Right atrium auricular region (tissue), 2 donors: ENCODE measurements around the gene GSTT2B. TPM values are rescaled to one million over a fixed set of nuclear protein-coding genes. Genes with fewer than 3 reads are reported as not detected.
"Not testable (repeated sequence)": the region's sequence is repeated elsewhere in the genome, so short reads cannot be mapped to it uniquely, and the experiment has no call there.

Experiments used
- DNase-seq: peaks from one replicate; pipeline ENCODE4 v3.0.0-alpha.2; 2019; ENCODE audit warnings: low spot score
- H3K27ac ChIP-seq, 2 donors: fragments of 200-600 bp; sonication (generic); 1 replicate in 1 of 2; 2 replicates in 1 of 2; pipeline ENCODE4 v1.5.1; 2016 to 2019
- H3K27me3 ChIP-seq, 2 donors: fragments of 200-600 bp; sonication (generic); one replicate each; pipeline versions ENCODE4 v1.5.1 to v1.6.0; 2017 to 2019
- H3K36me3 ChIP-seq: fragments of 200-600 bp; sonication (generic); one replicate; pipeline ENCODE4 v1.5.1; 2016
- H3K4me1 ChIP-seq, 2 donors: fragments of 200-600 bp; sonication (generic); one replicate each; pipeline versions ENCODE4 v1.5.1 to v1.6.0; 2017 to 2019
- H3K4me3 ChIP-seq, 2 donors: fragments of 200-600 bp; sonication (generic); 1 replicate in 1 of 2; 2 replicates in 1 of 2; pipeline ENCODE4 v1.5.1; 2017 to 2019; ENCODE audit warnings: mild to moderate bottlenecking in 1 of 2, moderate library complexity in 1 of 2
- H3K9me3 ChIP-seq, 2 donors: fragments of 200-600 bp; sonication (generic); one replicate each; pipeline ENCODE4 v1.5.1; 2019
- total RNA-seq, 2 donors: library from RNA; depleted of rRNA; stranded (reverse); fragments of >200 nt; gene quantifications; one replicate each; pipeline ENCODE4 v1.1.0, GENCODE V29; 2016
- TF ChIP-seq, protein P1 (sequence below), 2 donors: fragments of 200-600 bp; sonication (generic); IDR thresholded peaks; one replicate each; pipeline ENCODE4 v1.5.1; 2019; ENCODE audit warnings: antibody characterized with exemption in 2 of 2

Gene GSTT2B
- total RNA-seq, 2 donors from 2014 or later, result 3.7 to 9.1 TPM

DNA sequence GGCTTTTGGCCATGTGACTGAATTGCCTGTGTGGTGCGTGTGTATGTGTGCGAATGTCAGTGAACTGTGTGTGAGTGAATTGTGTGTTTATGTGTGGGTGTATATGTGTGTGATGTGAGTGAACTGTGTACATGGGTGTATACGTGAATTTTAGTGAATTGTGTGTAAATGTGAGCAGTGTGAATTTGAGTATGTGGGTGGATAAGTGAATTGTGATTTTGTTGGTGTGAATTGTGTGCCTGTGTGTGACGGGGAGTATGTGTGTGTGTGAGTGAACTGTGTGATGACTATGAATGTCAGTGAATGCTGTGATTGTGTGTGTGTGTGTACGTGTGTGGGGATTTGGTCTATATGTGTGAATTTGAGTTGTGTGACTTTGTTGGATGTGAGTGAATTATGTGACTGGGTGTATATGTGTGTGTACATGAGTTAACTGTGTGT lies 9.2 kb upstream of the GSTT2B start:
- Histone ChIP-seq H3K4me3 (no peak overlapping the region), H3K4me1 (no peaks in the 10 kb centered on the region), H3K9me3 (no peaks in the 10 kb centered on the region), H3K27me3 (no peaks in the 10 kb centered on the region), H3K36me3 (peaks cover 28% of the 10 kb centered on the region), H3K27ac (no peak overlapping the region)
- DNase-seq, result no peak
- TF ChIP-seq, protein P1, sequence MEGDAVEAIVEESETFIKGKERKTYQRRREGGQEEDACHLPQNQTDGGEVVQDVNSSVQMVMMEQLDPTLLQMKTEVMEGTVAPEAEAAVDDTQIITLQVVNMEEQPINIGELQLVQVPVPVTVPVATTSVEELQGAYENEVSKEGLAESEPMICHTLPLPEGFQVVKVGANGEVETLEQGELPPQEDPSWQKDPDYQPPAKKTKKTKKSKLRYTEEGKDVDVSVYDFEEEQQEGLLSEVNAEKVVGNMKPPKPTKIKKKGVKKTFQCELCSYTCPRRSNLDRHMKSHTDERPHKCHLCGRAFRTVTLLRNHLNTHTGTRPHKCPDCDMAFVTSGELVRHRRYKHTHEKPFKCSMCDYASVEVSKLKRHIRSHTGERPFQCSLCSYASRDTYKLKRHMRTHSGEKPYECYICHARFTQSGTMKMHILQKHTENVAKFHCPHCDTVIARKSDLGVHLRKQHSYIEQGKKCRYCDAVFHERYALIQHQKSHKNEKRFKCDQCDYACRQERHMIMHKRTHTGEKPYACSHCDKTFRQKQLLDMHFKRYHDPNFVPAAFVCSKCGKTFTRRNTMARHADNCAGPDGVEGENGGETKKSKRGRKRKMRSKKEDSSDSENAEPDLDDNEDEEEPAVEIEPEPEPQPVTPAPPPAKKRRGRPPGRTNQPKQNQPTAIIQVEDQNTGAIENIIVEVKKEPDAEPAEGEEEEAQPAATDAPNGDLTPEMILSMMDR (IDR thresholded peaks at IDR 0.05), result no peak

DNA sequence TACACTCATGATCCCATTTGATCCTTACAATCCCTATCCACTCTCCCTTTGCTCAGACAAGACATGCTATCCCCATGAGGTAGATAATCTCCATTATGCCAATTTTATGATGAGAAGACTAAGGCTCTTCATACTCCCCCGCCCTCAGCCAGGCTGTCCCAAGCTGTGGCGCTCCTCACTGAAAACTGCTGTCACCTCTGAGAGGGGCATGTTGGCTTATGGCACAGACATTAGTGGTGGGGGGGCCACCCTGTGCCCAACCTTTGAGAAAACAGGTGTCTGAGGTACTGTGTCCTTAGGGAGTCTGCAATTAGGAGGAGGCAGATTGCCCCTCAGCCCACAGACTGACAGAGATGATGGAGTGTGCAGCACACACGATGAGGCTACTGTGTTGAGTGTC lies 8.1 kb upstream of the GSTT2B start:
- TF ChIP-seq, protein P1 (IDR thresholded peaks at IDR 0.05), result no peak
- no peak for DNase-seq
- Histone ChIP-seq H3K4me1 (no peaks in the 10 kb centered on the region), H3K27me3 (no peaks in the 10 kb centered on the region), H3K9me3 (no peaks in the 10 kb centered on the region), H3K36me3 (peaks cover 28% of the 10 kb centered on the region), H3K27ac (no peak overlapping the region), H3K4me3 (no peak overlapping the region)

DNA sequence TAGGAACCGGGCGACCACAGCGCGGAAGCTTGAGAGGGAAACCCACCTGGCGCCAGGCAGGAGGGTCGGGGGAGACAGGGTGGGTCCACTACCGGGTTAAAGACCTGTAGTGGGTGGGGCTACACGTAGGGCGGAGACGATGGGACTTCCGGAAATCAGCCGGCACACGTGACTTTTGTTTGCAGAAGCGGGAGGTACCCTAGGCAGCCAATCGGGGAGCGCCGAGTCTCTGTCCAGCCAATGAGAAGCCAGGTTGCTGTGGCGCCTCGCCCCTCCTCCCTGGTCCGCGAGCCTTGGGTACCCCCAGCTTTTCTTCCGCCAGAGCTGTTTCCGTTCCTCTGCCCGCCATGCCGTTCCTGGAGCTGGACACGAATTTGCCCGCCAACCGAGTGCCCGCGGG lies 5.6 kb upstream of the GSTT2B start, which contains the start of gene DDTL:
DDTL (plus strand) TSS at position 321 of the 400 bp plus-strand sequence; CDS start at position 348, 27 bp downstream.
- H3K27me3 ChIP-seq, H3K9me3 ChIP-seq, H3K4me1 ChIP-seq, H3K27ac ChIP-seq, H3K4me3 ChIP-seq, DNase-seq: not testable (repeated sequence)
- peaks cover 24% of the 10 kb centered on the region for H3K36me3 ChIP-seq

DNA sequence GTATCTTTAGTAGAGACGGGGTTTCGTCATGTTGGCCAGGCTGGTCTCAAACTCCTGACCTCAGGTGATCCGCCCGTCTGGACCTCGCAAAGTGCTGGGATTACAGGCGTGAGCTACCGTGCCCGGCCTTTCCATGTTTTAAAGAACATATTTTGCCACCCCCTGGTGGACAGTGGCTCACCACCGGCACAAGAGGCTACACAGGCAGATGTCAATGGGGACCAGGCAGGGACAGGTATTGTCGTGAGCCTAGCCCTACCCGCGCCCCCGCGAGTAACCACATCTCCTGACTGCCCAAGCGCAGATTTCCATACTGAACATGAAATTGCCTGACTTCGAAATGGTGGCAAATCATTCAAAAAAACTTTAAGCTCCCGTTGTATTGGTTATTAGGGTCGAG lies 5.1 kb upstream of the GSTT2B start:
- peaks cover 20% of the 10 kb centered on the region for H3K36me3 ChIP-seq
- not testable (repeated sequence) for H3K4me1 ChIP-seq, H3K27ac ChIP-seq, H3K27me3 ChIP-seq, DNase-seq, H3K4me3 ChIP-seq, H3K9me3 ChIP-seq

DNA sequence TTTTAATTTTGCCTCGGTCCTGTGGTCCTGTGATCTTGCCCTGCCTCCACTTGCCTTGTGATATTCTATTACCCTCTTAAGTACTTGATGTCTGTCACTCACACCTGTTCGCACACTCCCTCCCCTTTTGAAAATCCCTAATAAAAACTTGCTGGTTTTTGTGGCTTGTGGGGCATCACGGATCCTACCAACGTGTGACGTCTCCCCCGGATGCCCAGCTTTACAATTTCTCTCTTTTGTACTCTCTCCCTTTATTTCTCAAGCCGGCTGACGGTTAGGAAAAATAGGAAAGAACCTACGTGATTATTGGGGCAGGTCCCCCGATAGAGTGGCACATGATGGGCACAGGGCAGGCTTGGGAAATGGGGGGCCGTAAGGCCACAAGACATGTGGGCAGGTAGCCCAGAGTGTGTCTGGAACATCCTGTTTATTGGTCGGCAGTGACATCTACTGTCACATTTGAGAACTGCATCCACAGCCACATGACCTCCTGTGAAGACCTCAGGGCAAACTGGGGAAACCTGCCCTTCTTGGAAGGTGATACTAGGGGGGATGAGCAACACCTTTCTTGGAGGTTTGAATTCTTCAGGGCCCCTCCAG lies 4.6 kb downstream of the GSTT2B start:
- DNase-seq, result peak; percentile 88
- not testable (repeated sequence) for H3K27ac ChIP-seq, H3K4me3 ChIP-seq, H3K27me3 ChIP-seq, H3K36me3 ChIP-seq, H3K4me1 ChIP-seq, H3K9me3 ChIP-seq
- TF ChIP-seq, protein P1 (IDR thresholded peaks at IDR 0.05), result peak; percentile 82 to 83

DNA sequence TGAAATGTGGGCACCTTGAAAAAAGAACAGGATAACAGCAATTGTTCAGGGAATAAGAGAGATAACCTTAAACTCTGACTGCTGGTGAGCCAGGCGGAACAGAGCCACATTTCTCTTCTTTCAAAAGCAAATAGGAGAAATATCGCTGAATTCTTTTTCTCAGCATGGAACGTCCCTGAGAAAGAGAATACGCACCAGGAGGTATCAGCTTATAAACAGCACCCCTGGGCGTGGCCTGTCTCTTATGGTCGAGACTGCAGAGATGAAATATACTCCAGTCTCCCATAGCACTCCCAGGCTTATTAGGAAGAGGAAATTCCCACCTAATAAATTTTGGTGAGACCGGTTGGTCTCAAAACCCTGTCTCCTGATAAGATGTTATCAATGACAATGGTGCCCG lies 5.1 kb downstream of the GSTT2B start:
- not testable (repeated sequence) for H3K9me3 ChIP-seq, H3K4me1 ChIP-seq, H3K4me3 ChIP-seq, H3K27ac ChIP-seq, H3K27me3 ChIP-seq, H3K36me3 ChIP-seq, DNase-seq

DNA sequence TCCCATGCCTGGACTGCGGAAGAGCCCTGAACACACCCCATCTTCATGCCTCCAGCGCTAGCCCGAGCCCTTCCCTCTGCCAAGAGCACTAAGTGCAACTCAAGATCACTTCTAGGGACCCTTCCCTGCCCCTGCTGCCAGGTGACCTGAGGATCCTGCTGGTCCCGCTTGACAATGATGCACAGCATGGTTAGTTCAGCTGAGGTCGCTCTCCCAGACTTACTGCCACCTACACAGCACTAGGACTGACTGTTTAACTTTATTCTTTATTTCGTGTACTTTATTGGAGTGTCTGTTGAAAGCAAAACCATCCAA lies 6.0 kb downstream of the GSTT2B start:
- H3K27ac ChIP-seq, H3K27me3 ChIP-seq, H3K4me1 ChIP-seq, H3K9me3 ChIP-seq, DNase-seq, H3K36me3 ChIP-seq, H3K4me3 ChIP-seq: not testable (repeated sequence)

DNA sequence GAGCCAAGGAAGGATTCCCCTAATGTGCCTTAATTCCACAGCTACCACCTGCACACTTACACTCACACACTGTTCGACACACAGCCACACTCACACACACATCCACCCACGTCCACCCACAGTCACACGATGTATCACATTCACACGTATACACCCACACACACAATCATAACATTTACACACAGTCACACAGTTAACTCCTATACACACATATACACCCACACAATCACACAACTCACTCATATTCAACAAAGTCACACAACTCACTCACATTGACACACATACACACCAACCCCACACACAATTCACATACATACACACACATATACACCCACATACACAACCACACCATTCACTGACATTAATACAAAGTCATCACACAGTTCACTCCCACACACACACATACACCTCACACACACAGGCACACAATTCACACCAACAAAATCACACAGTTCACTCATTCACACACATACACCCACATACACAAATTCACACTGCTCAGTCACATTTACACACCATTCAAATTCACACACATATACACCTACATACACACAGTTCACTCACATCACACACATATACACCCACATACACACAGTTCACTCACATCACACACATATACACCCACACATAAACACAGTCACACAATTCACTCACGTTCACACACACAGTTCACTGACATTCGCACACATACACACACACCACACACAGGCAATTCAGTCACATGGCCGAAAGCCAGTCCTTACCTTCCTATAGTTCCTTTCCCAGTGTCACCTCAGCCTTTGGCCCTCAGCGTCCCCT lies 6.6 kb downstream of the GSTT2B start:
- H3K36me3 ChIP-seq, H3K27me3 ChIP-seq, DNase-seq, H3K9me3 ChIP-seq, H3K27ac ChIP-seq, H3K4me3 ChIP-seq, H3K4me1 ChIP-seq: not testable (repeated sequence)

DNA sequence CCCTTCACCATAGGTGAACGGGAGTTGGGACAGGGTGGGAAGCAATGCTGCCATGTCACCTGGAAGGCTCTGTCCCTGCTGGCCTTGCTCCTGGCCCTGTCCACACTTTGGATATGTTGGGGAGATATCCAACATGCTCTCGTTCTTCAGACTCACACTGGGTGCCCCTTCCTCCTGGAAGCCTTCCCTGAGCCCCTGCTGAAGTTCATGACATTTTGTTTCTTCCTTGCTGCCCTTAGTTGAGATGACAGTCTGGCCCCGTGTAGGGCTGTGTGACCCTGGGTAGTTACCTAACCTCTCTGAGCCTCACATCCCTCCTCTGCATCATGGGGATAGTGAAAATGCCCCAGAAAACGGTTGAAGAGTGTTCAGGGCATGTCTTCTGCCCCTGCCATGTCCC lies 7.5 kb downstream of the GSTT2B start:
- H3K9me3 ChIP-seq, H3K4me3 ChIP-seq, DNase-seq, H3K27me3 ChIP-seq, H3K27ac ChIP-seq, H3K36me3 ChIP-seq, H3K4me1 ChIP-seq: not testable (repeated sequence)

DNA sequence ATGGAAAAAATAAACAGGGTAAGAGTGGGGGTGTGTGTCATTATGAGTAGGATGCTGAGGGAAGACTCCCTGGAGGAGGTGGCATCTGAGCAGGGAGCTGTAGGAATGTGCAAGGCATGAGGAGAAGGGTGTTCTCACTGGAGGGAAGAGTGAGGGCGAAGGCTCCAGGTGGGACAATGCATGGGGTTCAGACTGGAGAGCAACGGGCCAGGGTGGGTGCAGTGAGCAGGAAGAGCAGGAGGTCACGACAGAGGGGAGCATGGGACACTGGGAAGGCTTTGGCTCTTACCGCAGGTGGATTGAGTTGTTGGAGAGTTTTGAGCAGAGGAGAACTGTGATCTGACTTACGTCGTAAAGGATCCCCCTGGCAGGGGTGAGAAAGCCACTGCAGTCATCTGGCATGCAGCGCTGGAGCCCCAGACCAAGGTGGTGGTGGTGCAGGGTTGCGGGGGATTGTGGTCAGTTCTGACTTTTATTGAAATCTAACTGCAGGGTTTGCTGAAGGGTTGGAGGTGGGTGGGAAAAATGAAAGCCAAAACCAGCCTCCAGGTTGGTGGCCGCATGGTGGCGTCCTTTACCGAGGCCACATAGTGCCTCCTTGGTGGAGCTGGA lies 8.1 kb downstream of the GSTT2B start:
- H3K4me1 ChIP-seq, H3K9me3 ChIP-seq, DNase-seq, H3K36me3 ChIP-seq, H3K27ac ChIP-seq, H3K27me3 ChIP-seq, H3K4me3 ChIP-seq: not testable (repeated sequence)

DNA sequence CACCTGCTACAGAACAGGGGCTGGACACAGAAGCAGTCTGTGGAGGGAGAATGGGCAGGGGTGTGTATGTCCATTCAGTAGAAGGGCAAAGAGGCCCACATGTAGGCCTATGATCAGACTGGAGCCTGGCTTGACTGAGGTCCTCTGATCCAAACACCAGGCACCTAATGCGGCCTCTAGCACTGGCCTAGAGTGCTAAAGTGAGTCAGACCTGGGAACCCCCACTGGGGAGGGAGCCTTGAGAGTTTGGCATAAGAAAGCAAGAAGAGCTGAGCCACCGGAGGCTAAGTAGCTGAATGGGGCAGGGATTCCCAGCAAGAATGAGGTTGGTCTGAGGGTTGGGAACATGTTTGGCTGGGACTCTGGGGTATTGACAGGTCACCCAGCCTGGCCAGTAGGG lies 9.6 kb downstream of the GSTT2B start:
- H3K4me1 ChIP-seq, H3K4me3 ChIP-seq, H3K36me3 ChIP-seq, DNase-seq, H3K9me3 ChIP-seq, H3K27me3 ChIP-seq, H3K27ac ChIP-seq: not testable (repeated sequence)

DNA sequence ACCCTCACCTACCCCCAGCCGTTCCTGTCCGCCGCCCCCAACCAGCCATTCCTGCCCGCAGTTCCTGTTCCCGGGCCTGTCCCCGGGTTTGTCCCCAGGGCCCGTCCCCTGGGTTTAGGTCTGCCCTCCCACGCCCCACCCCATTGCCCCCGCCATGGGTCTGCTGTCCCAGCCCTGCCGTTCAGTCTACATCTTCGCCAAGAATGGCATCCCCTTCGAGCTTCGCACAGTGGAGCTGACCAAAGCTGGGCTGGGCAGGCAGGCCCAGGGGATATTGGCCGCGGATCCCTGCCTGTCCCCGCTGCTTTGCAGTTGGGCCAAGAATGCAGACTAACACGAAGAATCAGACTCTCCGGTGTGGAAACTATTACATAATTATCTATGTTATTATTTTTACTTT lies 11.2 kb downstream of the GSTT2B start:
- not testable (repeated sequence) for H3K36me3 ChIP-seq, H3K27ac ChIP-seq, H3K4me1 ChIP-seq, H3K4me3 ChIP-seq, H3K27me3 ChIP-seq, DNase-seq, H3K9me3 ChIP-seq
